HG02588 (cell line): ENCODE data around the gene TMBIM6.
"Not testable (repeated sequence)": the region's sequence is repeated elsewhere in the genome, so short reads cannot be mapped to it uniquely, and the experiment has no call there.

Experiments used
- ATAC-seq: cut with Tn5 transposase; IDR thresholded peaks from one replicate; pipeline ENCODE4 v1.9.1; 2021; ENCODE audit warnings: mild to moderate bottlenecking, moderate library complexity; ENCODE audit not compliant: unreplicated experiment

Gene TMBIM6

DNA sequence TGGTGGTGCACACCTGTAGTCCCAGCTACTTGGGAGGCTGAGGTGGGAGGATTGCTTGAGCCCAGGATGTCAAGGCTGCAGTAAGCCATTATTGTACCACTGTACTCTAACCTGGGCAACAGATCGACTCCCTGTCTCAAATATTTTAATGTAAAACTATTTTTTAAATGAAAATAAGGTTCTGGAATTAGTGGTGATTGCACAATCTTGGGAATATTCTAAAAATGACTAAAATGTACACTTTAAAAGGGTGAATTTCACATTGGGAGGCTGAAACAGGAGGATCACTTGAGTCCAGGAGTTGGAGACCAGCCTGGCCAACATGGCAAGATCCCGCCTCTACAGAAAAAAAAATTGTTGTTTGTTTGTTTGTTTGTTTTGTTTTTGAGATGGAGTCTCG is 12.9 kb upstream of the TMBIM6 start:
- no peak for ATAC-seq

DNA sequence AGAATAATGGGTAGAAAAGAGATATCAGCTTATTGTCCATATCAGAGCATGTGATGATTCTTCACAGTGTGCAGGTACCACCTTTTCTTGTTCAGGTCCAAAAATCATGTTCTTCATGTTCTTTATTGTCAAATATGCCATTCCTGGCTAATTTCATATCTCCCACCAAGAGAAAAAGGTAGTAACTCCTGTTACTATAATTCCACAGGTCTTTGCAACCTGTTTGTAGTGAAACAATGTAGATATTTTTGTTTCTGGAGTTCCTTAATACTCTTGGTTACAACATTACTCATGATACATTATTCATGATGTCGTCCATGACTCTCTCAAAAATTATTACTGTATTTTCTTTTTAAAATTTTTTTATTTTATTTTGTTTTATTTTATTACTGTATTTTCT is 11.3 kb upstream of the TMBIM6 start:
- ATAC-seq: no peak

DNA sequence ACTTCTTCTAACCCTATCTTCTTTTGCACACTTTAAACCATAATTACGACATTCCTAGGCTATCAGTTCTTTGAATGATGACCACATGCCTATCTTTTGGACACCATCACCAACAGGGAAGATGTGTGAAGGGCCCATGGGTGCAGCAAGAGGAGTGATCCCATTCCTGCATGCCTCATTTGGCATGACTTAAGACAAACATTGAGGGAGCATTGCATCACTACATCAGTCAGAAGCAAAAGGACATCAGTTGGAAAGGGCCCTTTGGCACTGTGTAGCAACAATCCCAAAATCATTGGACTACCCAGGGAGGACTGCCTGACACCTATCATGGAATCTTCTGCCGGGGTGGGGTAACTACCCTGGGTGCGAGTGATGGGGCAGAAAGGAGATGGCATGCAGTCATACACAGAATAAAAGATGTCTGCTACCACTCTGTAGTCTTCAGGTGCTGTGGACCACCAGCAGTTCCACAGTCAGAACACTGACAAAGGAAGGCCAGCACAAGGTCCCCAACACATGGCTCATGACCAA is 10.7 kb upstream of the TMBIM6 start:
- no peak for ATAC-seq

DNA sequence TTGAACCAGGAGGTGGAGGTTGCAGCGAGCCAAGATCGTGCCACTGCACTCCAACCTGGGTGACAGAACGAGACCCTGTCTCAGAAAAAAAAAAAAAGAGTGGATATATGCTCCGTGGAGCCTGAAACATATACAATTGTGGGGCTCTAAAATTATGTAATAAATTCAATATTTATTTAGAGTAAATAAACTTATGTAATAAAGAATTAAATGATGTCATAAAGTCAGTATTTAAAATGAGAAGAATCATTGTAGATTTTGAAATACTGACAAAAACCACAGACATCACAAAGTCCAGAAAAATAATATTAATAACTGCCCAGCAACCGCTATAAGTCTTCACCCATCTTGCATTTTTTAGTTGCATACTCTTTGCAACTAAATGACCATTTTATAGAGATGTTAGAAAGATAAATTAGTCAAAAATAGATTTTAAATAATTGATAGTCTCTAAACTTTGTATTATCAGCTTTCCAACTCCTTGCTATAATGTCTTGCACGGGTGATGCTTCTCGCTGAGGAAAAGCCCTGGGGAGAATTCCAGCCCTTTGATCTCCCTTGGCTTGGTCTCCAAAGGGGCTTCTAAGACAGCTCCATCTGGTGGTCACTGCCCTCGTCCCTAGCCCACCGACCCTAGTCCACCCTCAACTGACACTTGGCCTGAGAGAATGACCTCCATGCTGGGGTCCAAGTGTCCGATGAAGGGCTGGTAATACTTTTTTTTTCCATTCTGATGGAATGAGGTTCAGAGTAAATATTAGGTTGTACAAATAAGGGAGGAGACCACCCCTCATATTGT is 7.9 kb upstream of the TMBIM6 start:
- no peak for ATAC-seq

DNA sequence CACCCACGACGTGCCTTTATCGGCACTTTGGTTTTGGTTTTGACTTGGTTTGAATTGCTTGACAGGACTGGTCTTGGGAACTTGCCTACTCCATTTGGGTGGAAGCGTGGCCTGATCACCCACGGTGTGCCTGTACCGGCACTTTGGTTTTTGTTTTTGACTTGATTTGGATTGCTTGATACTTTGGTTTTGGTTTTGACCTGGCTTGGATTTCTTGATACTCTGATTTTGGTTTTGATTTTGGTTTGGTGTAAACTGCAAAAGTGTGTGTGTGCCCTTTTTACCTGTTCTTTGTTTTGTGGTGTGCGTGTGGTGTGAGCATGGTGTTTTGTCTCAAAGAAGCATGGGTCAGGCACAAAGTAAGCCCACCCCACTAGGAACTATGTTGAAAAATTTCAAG is 6.5 kb upstream of the TMBIM6 start:
- not testable (repeated sequence) for ATAC-seq

DNA sequence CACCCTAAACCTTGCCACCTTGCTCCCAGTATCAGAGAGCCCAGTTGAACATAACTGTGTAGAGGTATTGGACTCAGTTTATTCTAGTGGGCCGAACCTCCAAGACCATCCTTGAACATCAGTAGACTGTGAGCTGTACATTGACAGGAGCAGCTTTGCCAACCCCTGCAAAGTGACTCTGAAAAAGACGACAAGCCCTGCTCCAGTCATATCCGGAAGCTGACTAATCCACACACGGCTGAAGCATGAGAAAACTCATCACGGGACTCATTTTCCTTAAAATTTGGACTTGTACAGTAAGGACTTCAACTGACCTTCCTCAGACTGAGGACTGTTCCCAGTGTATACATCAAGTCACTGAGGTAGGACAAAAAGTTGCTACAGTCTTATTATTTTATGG is 2.6 kb upstream of the TMBIM6 start:
- ATAC-seq: not testable (repeated sequence)

DNA sequence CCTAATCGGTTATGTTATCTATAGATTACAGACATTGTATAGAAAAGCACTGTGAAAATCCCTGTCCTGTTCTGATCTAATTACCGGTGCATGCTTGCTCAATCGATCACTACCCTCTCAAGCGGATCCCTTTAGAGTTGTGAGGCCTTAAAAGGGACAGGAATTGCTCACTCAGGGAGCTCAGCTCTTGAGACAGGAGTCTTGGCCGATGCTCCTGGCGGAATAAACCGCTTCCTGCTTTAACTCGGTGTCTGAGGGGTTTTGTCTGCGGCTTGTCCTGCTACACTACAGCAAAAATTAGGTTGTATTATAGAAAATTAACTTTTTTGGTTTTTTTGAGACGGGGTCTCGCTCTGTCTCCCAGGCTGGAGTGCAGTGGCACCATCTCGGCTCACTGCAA is 1.1 kb upstream of the TMBIM6 start:
- ATAC-seq: not testable (repeated sequence)

DNA sequence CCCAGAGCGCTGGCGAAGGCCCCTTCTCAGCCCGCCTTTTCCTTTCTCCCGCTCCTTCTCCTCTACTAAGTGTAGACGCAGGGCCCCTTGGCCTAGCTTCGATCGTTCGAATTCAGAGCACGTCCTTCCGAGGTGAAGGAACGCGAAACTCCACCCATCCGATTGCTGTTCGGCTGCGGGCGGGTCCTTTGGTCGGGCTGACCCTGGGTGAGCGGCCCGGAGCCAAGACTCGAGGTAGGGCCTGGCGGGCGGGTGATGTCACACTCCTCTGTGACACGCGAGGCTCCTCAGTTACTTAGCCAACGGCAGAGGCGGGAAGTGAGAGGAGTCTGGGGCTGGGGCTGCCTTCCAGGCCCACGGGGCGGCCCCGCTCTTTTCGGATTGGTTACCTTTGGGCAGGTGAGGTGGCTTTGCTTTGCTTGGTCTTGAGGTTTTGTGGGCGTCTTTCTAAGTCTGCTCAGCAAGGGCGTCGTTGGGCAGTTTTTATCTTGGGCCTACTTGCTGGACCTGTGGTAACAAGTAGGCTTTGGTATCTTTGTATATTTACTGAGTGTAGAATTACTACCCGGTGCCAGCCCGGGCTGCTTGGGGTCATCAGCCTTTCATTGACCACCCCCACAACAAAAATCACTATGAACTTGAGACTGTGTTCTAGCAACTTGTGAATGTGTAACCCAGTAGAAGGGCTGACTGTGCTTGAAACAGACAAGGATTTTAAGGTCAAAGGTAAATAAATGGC is 694 bp downstream of the TMBIM6 start:
- peak; percentile 51 for ATAC-seq

DNA sequence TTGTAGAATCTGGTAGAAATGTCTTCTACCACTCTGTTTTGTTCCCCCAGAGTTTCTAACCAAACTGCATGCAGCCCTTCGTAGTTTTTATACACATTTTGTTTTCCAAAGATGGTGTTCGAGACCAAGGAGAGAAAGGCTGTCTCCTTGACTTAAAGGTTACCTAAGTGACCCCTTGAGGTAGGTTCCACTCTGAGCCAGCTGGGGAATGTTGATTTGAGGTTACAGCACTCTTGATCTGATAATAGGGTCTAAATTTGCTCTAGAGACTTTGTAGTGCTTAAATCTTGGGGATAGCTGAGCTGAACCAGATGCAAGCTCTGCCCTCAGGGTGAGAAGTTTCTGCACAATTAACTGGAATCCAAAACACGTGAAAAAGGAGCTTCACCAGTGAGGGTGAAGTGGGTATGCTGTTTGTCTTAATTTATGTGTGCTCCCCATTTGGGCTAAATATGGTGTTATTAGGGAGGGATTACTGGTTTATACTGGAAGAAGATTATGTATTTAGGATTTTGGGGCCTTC is 3.1 kb downstream of the TMBIM6 start:
- ATAC-seq: no peak

DNA sequence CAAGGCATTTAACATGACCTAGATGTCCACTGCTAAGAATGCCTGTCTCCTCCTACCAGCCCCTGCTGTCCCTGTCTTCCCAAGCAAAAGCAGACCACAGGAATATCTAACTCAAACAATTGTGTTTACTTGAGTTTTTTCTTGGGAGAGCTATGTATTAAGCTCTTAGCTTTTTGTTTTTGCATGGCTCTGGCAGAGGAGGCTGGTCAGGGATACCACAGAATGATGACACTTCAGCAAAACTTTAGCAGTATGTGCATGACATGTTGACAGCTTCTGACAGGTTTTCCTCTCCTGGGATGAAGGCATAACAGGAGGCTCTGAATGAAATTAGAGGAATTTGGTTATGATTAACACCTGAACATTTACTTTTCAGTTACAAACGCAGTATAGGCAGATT is 6.9 kb downstream of the TMBIM6 start:
- no peak for ATAC-seq

DNA sequence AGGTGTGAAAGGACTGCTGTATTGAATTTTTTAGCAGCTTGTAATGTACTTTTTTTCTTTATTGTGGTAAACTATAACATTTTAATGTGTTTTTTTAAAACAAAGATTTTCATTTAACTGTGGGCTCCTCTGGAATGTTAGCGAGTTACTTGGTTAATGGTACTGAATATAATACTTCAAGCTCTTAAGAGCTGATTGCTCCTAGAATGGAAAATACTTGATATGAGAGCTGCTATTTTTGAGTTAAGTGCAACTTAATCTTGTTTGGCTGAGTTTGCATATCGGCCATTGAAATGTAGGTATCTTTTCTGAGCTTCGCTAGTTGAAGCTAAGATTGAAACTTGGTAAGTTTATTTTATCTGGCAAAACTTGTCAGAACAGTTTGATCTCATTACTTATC is 7.4 kb downstream of the TMBIM6 start:
- no peak for ATAC-seq

DNA sequence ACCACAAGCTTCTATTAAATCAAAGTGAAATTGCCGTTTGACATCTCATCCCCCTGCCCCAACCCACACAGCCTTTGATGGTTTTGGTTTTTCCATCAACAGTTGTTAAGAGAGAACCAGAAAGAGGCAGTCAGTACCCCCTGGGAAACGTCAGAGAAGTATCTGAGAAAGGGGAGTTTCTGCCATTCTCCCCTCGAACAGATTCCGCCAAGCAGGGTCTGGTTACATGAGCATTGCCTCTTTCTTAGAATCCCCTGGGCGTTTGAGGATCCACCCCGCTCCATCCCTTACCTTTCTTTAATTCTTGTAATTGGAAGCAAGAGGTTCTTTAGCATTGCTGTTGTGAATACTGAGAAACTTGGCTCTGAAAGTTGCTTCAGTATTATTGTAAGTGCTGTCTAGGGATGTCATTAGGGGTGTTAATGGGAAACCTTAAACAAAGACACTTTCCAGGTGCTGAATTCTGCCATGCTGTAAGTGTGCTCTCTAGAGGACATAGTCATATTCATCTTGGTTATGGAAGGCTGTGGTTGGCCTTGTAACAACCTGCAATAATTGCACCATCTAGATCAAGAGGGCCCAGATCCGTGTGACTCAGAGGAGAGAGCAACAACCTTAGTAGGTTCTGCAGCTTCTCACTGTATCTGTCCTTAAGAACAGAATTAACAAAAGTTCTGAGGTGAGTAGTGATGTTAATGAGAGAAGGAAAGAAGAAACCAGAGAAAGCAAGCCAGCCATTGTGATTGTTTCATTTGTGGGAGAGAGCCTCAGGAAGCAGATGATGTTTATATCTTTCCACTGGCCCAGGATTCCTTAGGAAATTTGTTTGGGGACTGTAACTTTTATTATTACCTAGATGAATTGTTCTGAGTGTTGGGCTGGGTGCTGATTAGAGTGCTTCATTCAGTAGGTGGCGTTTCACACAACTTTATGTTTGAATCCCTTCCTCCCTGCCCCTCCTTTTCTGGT is 9.0 kb downstream of the TMBIM6 start:
- ATAC-seq: peak; percentile 56

DNA sequence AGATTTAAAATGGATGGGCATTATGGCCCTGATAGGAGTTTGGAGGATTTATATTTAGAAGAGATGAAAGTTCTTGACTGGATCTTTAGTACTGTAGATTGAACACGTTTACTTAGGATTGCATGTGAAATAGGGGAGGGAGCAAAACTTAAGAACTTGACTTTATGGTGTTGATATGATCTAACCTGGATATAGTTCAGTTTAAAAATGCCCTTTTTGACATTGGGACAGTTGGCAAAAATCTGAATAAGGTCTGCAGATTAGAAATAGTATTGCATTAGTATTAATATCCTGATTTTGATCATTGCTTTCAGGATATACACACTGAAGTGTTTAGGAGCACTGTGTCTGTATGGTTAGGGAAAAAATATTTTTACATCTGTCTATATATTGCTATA is 9.6 kb downstream of the TMBIM6 start:
- ATAC-seq: no peak

DNA sequence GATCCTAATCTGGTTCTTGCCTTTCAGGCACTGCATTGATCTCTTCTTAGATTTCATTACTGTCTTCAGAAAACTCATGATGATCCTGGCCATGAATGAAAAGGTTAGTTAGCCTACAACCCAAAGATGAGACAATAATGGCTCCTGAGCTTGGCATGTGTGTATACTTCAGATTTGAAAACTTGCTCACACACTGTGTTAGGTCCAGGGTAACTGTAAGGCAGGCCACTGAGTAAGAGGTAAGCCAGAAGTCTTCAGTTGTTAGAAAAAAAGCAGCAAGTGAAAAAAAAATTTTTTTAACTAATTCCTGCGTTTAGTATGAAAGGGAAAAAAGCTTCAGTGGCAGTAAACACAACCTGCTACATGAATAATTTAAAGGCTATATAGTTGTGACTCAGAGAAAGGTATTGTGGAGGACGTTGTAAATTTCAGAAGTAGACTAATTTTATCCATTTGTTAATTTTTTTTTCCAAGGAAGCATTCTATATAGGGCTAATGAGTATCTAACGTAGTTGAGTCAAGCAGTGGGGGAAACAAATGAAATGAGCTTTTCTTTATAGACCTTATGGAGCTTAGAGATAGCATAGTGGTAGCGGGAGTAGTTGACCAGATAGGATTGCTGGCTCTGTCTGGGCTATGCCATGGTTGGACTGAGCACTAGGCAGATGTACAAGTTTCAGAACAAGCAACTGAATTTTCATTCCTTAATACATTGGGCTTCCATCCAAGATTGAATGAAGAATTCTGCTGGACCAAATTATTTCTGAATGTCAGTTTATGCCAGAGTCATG is 20.5 kb downstream of the TMBIM6 start:
- ATAC-seq: no peak

DNA sequence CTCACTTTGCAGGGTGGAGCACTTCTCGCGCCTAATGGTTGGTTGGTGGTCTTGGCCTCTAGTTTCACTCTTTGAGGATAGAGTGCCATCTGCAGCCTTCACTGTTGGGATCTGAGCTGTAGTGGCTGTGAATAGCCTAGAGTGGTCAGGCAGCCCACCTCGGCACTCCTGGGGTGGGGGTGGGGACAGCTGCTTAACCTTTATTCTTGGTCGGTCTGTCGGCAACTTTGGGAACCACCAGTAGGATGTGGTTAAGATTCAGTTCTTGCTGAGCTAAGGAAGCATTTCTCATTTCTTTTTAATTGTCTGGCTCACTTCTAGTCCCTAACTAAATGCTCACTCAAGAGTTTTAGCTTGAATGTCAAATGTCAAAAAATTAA is 21.1 kb downstream of the TMBIM6 start:
- ATAC-seq: no peak

DNA sequence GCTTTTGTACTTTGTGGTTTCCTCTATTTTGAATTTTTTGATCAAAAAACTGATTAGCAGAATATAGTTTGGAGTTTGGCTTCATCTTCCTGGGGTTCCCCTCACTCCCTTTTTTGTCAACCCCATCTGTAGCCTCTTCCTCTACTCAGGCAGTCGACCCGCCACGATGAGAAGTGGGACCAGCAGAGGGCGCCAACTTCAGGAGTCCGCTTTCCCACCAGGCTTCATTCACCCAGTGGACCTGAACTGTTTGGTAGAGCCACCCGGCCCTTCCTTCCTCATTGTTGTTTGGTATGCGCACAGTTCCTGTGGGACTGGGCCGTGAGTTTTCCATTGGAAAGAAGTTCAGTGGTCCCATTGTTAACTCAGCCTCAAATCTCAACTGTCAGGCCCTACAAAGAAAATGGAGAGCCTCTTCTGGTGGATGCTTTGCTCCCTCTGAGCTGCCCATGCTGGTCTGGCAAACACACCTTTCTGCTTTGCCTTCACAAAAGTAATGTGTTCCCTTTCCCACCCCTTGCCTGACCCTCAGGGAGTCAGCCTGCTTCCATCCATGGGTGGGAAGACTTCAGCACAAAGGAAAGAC is 21.7 kb downstream of the TMBIM6 start:
- ATAC-seq: no peak

DNA sequence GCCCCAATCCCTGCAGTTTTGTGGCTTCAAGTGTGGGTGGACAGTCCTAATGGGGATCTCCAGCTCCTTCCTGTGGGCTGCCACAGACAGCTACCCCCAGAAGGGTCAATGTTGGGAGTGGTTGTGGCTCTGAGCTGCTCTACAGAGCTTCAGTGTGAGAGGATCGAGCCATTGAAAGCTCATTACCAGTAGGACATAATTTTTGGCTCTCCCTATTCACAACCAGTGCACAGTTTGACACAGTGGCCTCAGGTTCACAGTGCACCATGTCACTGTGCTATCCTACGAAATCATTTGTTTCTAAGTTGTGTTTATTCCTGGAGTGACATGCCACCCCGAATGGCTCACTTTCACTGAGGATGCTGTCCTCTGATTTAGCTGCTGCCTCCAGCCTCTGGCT is 22.8 kb downstream of the TMBIM6 start:
- ATAC-seq: no peak

DNA sequence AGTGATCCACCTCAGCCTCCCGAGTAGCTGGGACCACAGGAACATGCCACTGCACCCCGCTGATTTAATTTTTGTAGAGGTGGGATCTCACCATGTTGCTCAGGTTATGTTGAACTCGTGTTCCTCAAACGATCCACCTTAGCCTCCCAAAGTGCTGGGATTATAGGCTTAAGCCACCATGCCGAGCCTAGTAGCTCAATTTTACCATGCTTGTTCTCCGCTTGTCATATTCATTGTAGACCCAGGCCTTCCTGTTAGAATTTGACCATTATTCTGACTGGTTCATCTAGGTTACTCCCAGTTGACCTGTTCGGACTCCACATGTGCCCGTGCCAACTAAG is 24.7 kb downstream of the TMBIM6 start:
- ATAC-seq: no peak

DNA sequence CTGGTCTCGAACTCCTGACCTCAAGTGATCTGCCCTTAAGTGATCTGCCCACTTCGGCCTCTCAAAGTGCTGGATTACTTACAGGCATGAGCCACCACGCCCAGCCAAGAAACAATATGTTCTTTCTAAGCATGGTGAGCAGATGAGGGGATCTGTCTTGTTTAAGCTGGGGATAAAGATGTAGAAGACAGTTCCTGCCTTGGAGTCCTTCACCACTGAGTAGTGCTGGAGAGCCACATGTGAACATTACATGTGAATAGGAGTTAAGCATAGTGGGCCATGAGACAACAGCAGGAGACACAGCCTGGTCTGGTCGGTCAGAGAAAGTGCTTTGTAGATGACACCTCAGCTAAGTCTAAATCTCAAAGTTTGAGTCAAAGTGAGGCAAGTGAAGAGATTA is 26.0 kb downstream of the TMBIM6 start:
- ATAC-seq: no peak

DNA sequence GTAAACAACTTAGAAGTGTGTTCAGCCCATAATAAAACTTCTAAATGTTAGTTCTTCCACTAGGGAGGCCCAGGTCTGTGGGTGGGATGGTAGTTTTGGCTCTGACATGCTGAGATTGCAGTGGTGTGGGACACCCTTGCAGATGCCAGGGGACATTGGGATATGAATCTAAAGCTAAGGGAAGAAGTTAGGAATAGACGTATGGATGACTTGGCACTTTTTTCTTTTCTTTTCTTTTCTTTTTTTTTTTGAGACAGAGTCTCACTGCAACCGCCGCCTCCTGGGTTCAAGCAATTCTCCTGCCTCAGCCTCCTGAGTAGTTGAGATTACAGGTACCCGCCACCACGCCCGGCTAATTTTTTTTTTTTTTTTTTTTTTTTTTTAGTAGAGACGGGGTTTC is 31.7 kb downstream of the TMBIM6 start:
- ATAC-seq: not testable (repeated sequence)
